ENCODE data around the gene PNLIPRP1. TPM values are rescaled to one million over a fixed set of nuclear protein-coding genes. Genes with fewer than 3 reads are reported as not detected.

Gene PNLIPRP1
- not detected for total RNA-seq

- H3K9me3 Mint-ChIP-seq = peaks cover 2% of the 10 kb centered on the region
- no peak within 1 kb of the TSS for H3K27ac Mint-ChIP-seq
- intact Hi-C loops (cut with micrococcal nuclease) = no loop called here
- DNase-seq = no peak
- no peaks in the 10 kb centered on the region for H3K27me3 Mint-ChIP-seq
- CTCF ChIA-PET = no interaction called here
- H3K36me3 Mint-ChIP-seq = no peaks in the 10 kb centered on the region
- H3K4me1 Mint-ChIP-seq (ENCODE audit: low read depth) = no peaks in the 10 kb centered on the region
- POLR2A ChIA-PET = no interaction called here
- no peak within 1 kb of the TSS for H3K4me3 Mint-ChIP-seq
These were observed at the start of gene PNLIPRP1 for GRCh38 chr10:116590590-116591444. Gene PNLIPRP1, plus strand, starts transcription at chr10:116590959. Its CDS starts 171 bp downstream, at chr10:116591130.

- Mint-ChIP-seq H3K9me3 (no peaks in the 10 kb centered on the region), H3K36me3 (no peaks in the 10 kb centered on the region), H3K27me3 (peaks cover 10% of the 10 kb centered on the region), H3K27ac (no peak overlapping the region), H3K4me1 (ENCODE audit: low read depth) (no peaks in the 10 kb centered on the region), H3K4me3 (no peak overlapping the region)
- CTCF ChIA-PET = no interaction called here
- no peak for DNase-seq
- POLR2A ChIA-PET = no interaction called here
- intact Hi-C loops (cut with micrococcal nuclease) = no loop called here
These were observed 48.6 kb upstream of the PNLIPRP1 start for GRCh38 chr10:116542007-116542677.

GRCh38 chr10:116545122-116545521, 45.6 kb upstream of the PNLIPRP1 start:
- H3K4me3 Mint-ChIP-seq = no peak overlapping the region
- no peak for DNase-seq
- POLR2A ChIA-PET = no interaction called here

GRCh38 chr10:116545756-116546155, 45.0 kb upstream of the PNLIPRP1 start, which contains the start of gene PNLIP:
Gene PNLIP, plus strand, starts transcription at chr10:116545931. Its CDS starts 162 bp downstream, at chr10:116546093.
- no peaks in the 10 kb centered on the region for H3K9me3 Mint-ChIP-seq
- H3K36me3 Mint-ChIP-seq = no peaks in the 10 kb centered on the region
- no peak within 1 kb of the TSS for H3K4me3 Mint-ChIP-seq
- H3K27me3 Mint-ChIP-seq = peaks cover 4% of the 10 kb centered on the region
- DNase-seq = no peak
- H3K27ac Mint-ChIP-seq = no peak within 1 kb of the TSS
- CTCF ChIA-PET = no interaction called here
- POLR2A ChIA-PET = no interaction called here
- H3K4me1 Mint-ChIP-seq (ENCODE audit: low read depth) = no peaks in the 10 kb centered on the region
- intact Hi-C loops (cut with micrococcal nuclease) = no loop called here

More at GRCh38 chr10:116545122-116545521, 45.6 kb upstream of the PNLIPRP1 start:
- Mint-ChIP-seq H3K27ac (no peak overlapping the region), H3K27me3 (peaks cover 5% of the 10 kb centered on the region), H3K9me3 (no peaks in the 10 kb centered on the region), H3K4me1 (ENCODE audit: low read depth) (no peaks in the 10 kb centered on the region), H3K36me3 (no peaks in the 10 kb centered on the region)
- CTCF ChIA-PET = no interaction called here
- intact Hi-C loops (cut with micrococcal nuclease) = no loop called here

GRCh38 chr10:116548301-116548700, 42.5 kb upstream of the PNLIPRP1 start:
- H3K36me3 Mint-ChIP-seq = no peaks in the 10 kb centered on the region
- no peaks in the 10 kb centered on the region for H3K9me3 Mint-ChIP-seq
- no peaks in the 10 kb centered on the region for H3K27me3 Mint-ChIP-seq
- CTCF ChIA-PET = no interaction called here
- no peak overlapping the region for H3K27ac Mint-ChIP-seq
- intact Hi-C loops (cut with micrococcal nuclease) = no loop called here
- H3K4me1 Mint-ChIP-seq (ENCODE audit: low read depth) = no peaks in the 10 kb centered on the region
- POLR2A ChIA-PET = no interaction called here
- DNase-seq = no peak
- no peak overlapping the region for H3K4me3 Mint-ChIP-seq

GRCh38 chr10:116553378-116553980, 37.3 kb upstream of the PNLIPRP1 start:
- ChIA-PET POLR2A (no interaction called here), CTCF (no interaction called here)
- Mint-ChIP-seq H3K36me3 (no peaks in the 10 kb centered on the region), H3K27me3 (no peaks in the 10 kb centered on the region), H3K4me3 (no peak overlapping the region), H3K9me3 (no peaks in the 10 kb centered on the region), H3K27ac (no peak overlapping the region), H3K4me1 (ENCODE audit: low read depth) (no peaks in the 10 kb centered on the region)
- no peak for DNase-seq
- intact Hi-C loops (cut with micrococcal nuclease) = no loop called here

GRCh38 chr10:116554628-116555027, 36.1 kb upstream of the PNLIPRP1 start:
- H3K4me3 Mint-ChIP-seq = no peak overlapping the region
- CTCF ChIA-PET = no interaction called here
- DNase-seq = no peak
- H3K4me1 Mint-ChIP-seq (ENCODE audit: low read depth) = no peaks in the 10 kb centered on the region
- H3K27me3 Mint-ChIP-seq = peaks cover 1% of the 10 kb centered on the region
- intact Hi-C loops (cut with micrococcal nuclease) = no loop called here
- H3K9me3 Mint-ChIP-seq = no peaks in the 10 kb centered on the region
- H3K36me3 Mint-ChIP-seq = no peaks in the 10 kb centered on the region
- POLR2A ChIA-PET = no interaction called here
- no peak overlapping the region for H3K27ac Mint-ChIP-seq

GRCh38 chr10:116555880-116556279, 34.9 kb upstream of the PNLIPRP1 start:
- H3K27me3 Mint-ChIP-seq = peaks cover 1% of the 10 kb centered on the region
- H3K9me3 Mint-ChIP-seq = no peaks in the 10 kb centered on the region
- POLR2A ChIA-PET = no interaction called here

GRCh38 chr10:116557305-116557880, 33.4 kb upstream of the PNLIPRP1 start:
- POLR2A ChIA-PET = no interaction called here
- CTCF ChIA-PET = no interaction called here
- no peak for DNase-seq
- intact Hi-C loops (cut with micrococcal nuclease) = no loop called here
- no peaks in the 10 kb centered on the region for H3K36me3 Mint-ChIP-seq
- H3K9me3 Mint-ChIP-seq = no peaks in the 10 kb centered on the region
- no peak overlapping the region for H3K27ac Mint-ChIP-seq
- peaks cover 1% of the 10 kb centered on the region for H3K27me3 Mint-ChIP-seq
- H3K4me1 Mint-ChIP-seq (ENCODE audit: low read depth) = no peaks in the 10 kb centered on the region
- no peak overlapping the region for H3K4me3 Mint-ChIP-seq

More at GRCh38 chr10:116555880-116556279, 34.9 kb upstream of the PNLIPRP1 start:
- no peak for DNase-seq
- no peak overlapping the region for H3K27ac Mint-ChIP-seq
- intact Hi-C loops (cut with micrococcal nuclease) = no loop called here
- H3K36me3 Mint-ChIP-seq = no peaks in the 10 kb centered on the region
- CTCF ChIA-PET = no interaction called here
- H3K4me1 Mint-ChIP-seq (ENCODE audit: low read depth) = no peaks in the 10 kb centered on the region
- H3K4me3 Mint-ChIP-seq = no peak overlapping the region

- no peaks in the 10 kb centered on the region for H3K4me1 Mint-ChIP-seq (ENCODE audit: low read depth)
- intact Hi-C loops (cut with micrococcal nuclease) = no loop called here
- no peak overlapping the region for H3K4me3 Mint-ChIP-seq
- H3K27ac Mint-ChIP-seq = no peak overlapping the region
- POLR2A ChIA-PET = no interaction called here
- DNase-seq = no peak
- no peaks in the 10 kb centered on the region for H3K27me3 Mint-ChIP-seq
- no peaks in the 10 kb centered on the region for H3K9me3 Mint-ChIP-seq
- no peaks in the 10 kb centered on the region for H3K36me3 Mint-ChIP-seq
- CTCF ChIA-PET = no interaction called here
These were observed 25.2 kb upstream of the PNLIPRP1 start for GRCh38 chr10:116565534-116565933.

- no peak overlapping the region for H3K27ac Mint-ChIP-seq
- no peaks in the 10 kb centered on the region for H3K27me3 Mint-ChIP-seq
- intact Hi-C loops (cut with micrococcal nuclease) = no loop called here
- no peak for DNase-seq
- POLR2A ChIA-PET = no interaction called here
- CTCF ChIA-PET = no interaction called here
- no peaks in the 10 kb centered on the region for H3K36me3 Mint-ChIP-seq
- no peaks in the 10 kb centered on the region for H3K9me3 Mint-ChIP-seq
- no peaks in the 10 kb centered on the region for H3K4me1 Mint-ChIP-seq (ENCODE audit: low read depth)
- H3K4me3 Mint-ChIP-seq = no peak overlapping the region
These were observed 23.8 kb upstream of the PNLIPRP1 start for GRCh38 chr10:116566932-116567331.

GRCh38 chr10:116567335-116567734, 23.4 kb upstream of the PNLIPRP1 start:
- Mint-ChIP-seq H3K4me3 (no peak overlapping the region), H3K36me3 (no peaks in the 10 kb centered on the region), H3K27me3 (no peaks in the 10 kb centered on the region), H3K4me1 (ENCODE audit: low read depth) (no peaks in the 10 kb centered on the region), H3K27ac (no peak overlapping the region), H3K9me3 (no peaks in the 10 kb centered on the region)
- ChIA-PET POLR2A (no interaction called here), CTCF (no interaction called here)
- no peak for DNase-seq
- intact Hi-C loops (cut with micrococcal nuclease) = no loop called here
